ENCODE measurements around the gene RAB34.

Gene RAB34, protein sequence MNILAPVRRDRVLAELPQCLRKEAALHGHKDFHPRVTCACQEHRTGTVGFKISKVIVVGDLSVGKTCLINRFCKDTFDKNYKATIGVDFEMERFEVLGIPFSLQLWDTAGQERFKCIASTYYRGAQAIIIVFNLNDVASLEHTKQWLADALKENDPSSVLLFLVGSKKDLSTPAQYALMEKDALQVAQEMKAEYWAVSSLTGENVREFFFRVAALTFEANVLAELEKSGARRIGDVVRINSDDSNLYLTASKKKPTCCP

DNA sequence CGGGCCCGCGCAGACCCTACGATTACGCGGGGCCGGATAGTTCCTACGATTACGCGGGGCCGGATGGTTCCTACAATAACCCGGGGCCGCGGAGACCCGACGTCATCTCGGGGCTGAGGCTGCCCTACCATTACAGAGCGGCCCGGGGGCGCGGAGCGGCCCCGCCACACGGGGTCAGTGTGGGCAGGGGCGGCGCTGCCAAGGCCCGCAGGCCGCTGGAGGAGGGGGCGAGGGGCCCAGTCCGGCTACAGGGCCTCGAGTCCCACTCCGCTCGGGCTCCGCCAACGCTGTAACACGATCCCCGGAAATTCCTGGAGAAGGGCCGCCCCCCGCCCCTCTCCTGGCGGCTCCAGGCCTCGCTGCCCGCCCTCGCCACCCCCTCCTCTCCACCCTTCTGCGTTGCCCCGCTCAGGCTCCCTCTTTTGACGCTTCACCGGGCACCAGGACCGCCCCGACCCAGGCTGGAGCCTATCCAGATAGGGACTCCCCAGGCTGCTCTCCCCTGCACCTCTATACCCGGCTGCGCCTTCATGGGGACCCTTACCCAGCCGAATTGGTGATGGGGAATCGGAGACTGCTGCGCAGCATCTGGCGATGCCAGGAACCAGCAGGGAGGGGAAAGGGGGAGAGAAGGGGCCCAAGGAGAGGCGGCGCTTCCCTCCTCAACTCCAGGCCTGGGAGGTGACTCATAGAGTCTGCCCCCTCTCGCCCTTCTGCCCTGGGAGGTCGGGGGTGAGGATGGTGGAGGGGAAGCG, at the start of gene RAB34:
TSS of gene RAB34 (minus strand) at position 291 of the 755 bp plus-strand sequence. CDS start 602 bp downstream, outside the sequence.
- DNase-seq (ENCODE audit: low spot score in 2 of 2) (no peak), ATAC-seq (replicated peaks; ENCODE audit: extremely low read depth, poor library complexity, severe bottlenecking) (no peak)
- Mint-ChIP-seq H3K36me3 (ENCODE audit: insufficient read depth) (peaks cover 40% of the 10 kb centered on the region), H3K27ac (ENCODE audit: low read depth) (peak within 1 kb of the TSS; percentile 63), H3K4me3 (peak within 1 kb of the TSS; percentile 66), H3K9me3 (no peaks in the 10 kb centered on the region), H3K27me3 (peaks cover 13% of the 10 kb centered on the region), H3K4me1 (peaks cover 42% of the 10 kb centered on the region)

DNA sequence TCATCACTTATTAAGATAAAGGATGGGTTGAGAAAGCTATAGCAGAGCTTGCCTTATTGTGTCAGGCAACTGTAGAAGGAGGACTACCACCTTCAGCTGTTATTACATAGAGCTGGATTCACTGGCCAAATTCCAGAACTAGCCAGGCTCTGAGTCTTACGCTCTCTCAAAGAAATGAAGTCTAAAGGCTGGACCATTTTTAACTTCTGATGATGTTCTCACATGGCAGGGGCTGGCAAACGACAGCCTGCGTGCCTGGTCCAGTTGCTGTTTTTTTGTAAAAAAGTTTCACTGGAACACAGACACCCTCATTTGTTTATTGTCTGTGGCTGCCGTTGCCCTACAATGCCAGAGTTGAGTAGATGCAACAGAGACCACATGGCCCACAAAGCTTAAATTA, 47.4 kb upstream of the RAB34 start:
- H3K27ac Mint-ChIP-seq (ENCODE audit: low read depth): no peak overlapping the region
- H3K4me3 Mint-ChIP-seq: no peak overlapping the region
- ATAC-seq (replicated peaks; ENCODE audit: extremely low read depth, poor library complexity, severe bottlenecking) (no peak), DNase-seq (ENCODE audit: low spot score in 2 of 2) (no peak)
- no peaks in the 10 kb centered on the region for H3K27me3 Mint-ChIP-seq
- peaks cover 8% of the 10 kb centered on the region for H3K4me1 Mint-ChIP-seq
- H3K9me3 Mint-ChIP-seq: no peaks in the 10 kb centered on the region
- H3K36me3 Mint-ChIP-seq (ENCODE audit: insufficient read depth): peaks cover 13% of the 10 kb centered on the region

DNA sequence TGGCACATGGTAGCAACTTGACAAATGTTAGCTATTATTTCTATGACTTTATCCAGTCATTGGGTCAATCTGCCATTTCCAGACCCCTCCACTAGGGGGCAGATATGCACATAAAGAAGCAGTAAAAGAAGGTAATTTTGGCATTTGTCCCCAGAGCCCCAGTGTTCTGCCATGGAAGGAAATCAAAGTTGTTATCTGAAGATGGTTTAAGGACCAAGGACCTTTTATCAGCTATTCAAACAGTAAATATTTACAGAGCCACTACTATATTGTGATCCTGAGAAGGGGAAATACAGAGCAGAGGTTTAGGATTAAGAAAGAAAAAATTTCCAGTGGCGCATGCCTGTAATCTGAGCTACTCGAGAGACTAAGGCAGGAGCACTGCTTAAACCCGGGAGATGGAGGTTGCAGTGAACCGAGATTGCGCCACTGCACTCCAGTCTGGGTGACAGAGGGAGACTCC, 46.2 kb upstream of the RAB34 start:
- Mint-ChIP-seq H3K9me3 (no peaks in the 10 kb centered on the region), H3K36me3 (ENCODE audit: insufficient read depth) (peaks cover 11% of the 10 kb centered on the region), H3K4me1 (peaks cover 5% of the 10 kb centered on the region), H3K27me3 (no peaks in the 10 kb centered on the region), H3K27ac (ENCODE audit: low read depth) (peak overlapping the region; percentile 52), H3K4me3 (no peak overlapping the region)
- DNase-seq (ENCODE audit: low spot score in 2 of 2): peak; percentile 62 to 69
- peak; percentile 52 for ATAC-seq (replicated peaks; ENCODE audit: extremely low read depth, poor library complexity, severe bottlenecking)

DNA sequence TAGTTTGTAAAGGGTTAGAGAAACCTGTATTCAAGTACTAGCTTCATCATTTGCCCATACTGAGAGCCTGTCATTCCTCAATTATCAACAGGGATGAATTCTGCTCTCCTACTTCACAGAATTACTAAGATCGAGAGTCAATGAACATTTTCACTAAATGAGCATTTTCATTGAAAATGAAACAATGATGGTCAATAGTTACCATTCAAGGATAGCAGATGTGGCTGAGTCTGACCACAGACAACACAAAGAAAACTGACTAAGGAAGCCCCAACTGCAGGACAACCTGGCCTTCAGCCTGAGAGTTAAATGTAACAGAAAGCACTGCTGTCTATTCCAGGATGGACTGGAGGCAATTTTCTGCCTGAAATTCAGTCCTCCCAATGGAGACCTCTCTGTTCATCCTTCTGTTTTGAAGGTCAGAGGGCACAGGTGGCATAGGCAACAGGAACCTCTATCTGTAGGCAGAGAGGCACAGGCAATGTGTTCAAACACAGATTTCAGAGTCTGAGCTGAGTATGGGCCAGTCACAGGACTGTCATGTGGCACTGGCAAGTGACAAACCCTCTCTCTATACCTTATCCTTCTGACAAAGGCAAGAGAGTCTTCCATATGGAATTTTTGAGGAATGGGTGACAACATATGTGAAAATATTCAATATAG, 45.6 kb upstream of the RAB34 start:
- H3K9me3 Mint-ChIP-seq: no peaks in the 10 kb centered on the region

DNA sequence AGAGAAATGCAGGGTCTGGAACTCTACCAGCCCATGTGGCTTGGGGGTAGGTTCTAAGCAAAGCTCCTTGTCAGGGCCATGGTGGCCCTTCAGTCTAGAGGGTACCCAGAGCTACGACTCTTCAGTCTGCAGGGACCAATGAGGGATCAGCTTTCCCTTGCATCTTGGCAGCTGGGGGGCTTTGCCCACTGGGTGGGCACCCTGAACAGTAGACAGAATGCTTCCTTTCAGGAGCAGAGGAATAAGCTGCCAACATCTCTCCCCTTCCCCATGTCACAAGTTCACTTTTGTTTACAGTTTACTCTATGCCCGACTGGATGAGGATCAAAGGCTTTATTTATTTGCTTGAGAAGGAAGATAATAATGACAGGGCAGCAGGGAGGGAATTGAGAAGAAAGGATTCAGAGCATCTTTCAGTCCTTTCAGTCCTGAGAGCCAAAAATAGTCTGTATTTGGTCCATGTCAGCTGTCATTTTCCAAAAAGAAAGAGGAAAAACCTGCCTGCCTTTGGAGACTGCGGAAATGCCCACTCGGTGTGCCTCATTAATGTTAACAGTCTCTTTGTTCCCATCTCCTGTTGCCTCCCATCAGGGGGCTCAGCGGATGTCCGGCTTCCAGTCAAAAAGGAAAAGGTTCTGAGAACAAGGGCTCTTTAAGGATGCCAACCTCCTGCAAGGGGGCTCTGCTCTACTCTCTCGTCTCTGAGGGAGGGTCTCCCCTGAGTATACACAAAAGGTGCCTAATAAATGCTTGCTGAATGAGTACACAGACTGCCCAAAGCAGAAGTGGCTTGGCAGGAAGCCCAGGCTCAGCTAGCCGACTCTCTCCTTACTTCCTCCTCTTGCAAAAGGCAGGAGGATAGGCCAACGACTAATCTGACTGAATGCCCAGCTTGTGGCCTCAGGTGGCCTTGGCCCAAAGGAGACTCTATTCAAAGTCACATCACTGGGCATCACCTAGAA, 43.2 kb upstream of the RAB34 start:
- Mint-ChIP-seq H3K9me3 (no peaks in the 10 kb centered on the region), H3K36me3 (ENCODE audit: insufficient read depth) (peaks cover 21% of the 10 kb centered on the region), H3K4me3 (no peak overlapping the region), H3K27me3 (no peaks in the 10 kb centered on the region), H3K27ac (ENCODE audit: low read depth) (no peak overlapping the region), H3K4me1 (peaks cover 5% of the 10 kb centered on the region)
- DNase-seq (ENCODE audit: low spot score in 2 of 2) (no peak), ATAC-seq (replicated peaks; ENCODE audit: extremely low read depth, poor library complexity, severe bottlenecking) (no peak)

More for the DNA sequence above, 45.6 kb upstream of the RAB34 start:
- peaks cover 15% of the 10 kb centered on the region for H3K36me3 Mint-ChIP-seq (ENCODE audit: insufficient read depth)
- DNase-seq (ENCODE audit: low spot score in 2 of 2) (no peak), ATAC-seq (replicated peaks; ENCODE audit: extremely low read depth, poor library complexity, severe bottlenecking) (no peak)
- no peaks in the 10 kb centered on the region for H3K27me3 Mint-ChIP-seq
- H3K4me1 Mint-ChIP-seq: peaks cover 5% of the 10 kb centered on the region
- H3K4me3 Mint-ChIP-seq: no peak overlapping the region
- H3K27ac Mint-ChIP-seq (ENCODE audit: low read depth): peak overlapping the region; percentile 52

DNA sequence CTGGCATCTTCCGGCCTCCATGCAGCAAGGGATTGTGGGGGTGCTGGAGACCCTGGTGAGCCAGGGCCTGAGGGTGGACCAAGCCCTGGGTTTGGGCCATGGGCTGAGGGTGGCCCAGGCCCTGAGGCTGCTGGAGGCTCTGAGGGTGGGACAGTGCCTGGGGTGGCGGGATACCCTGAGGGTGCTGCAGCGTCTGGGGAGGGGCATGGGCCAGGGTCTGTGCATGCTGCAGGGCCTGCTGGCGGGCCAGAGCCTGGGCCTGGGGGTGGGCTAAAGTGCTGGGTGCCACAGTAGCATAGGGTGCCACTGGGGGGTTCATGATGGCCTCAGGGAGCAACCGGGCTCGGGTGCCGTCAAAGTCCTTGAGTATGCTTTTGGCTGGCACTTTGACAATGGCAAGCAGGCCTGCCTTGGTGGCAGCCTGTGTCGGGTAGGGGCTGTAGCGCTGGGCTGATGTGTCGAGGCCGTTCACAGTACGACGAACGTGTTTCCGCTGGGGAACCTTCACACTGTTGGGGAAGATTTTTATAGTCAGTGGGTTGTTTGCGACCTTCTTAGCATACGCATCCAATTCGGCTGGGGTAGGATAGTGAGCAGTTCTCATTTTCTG, 41.7 kb upstream of the RAB34 start:
- H3K4me1 Mint-ChIP-seq: peaks cover 5% of the 10 kb centered on the region
- H3K9me3 Mint-ChIP-seq: no peaks in the 10 kb centered on the region
- H3K27me3 Mint-ChIP-seq: no peaks in the 10 kb centered on the region
- no peak overlapping the region for H3K4me3 Mint-ChIP-seq
- H3K36me3 Mint-ChIP-seq (ENCODE audit: insufficient read depth): peaks cover 21% of the 10 kb centered on the region
- no peak overlapping the region for H3K27ac Mint-ChIP-seq (ENCODE audit: low read depth)
- ATAC-seq (replicated peaks; ENCODE audit: extremely low read depth, poor library complexity, severe bottlenecking): no peak
- no peak for DNase-seq (ENCODE audit: low spot score in 2 of 2)

DNA sequence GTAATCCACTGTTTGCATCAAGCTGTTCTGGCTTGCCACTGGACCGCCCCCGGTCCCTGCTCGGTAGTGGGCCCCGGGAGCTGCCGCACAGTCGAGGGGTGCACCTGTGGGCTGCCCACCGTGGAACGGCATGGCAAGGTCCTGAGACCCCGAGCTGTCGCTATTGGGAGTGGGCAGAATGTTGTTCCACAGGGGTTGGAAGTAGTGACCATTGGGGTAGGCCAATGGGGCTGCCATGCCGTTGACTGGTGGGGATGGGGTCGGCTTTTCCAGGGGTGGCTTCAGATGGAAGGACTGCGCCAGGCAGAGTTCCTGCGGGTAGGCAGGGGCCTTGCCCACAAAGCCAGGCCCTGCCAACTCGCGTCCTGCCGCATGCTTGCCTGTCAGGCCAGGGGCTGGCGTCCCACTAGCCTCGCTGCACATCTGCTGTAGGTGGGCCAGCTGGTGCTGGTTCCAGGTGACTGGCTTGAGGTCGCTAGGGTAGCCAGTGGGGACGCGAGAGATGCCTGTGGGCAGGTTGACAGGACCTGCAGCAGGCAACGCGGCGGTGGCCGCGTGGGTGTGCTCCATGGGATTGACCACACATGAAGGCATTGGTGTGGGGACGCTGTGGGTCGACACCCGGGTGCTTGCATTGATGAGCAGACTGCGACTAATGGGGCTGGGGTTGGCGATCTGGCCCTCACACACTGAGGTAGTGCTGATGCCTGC, 40.9 kb upstream of the RAB34 start:
- DNase-seq (ENCODE audit: low spot score in 2 of 2) (no peak), ATAC-seq (replicated peaks; ENCODE audit: extremely low read depth, poor library complexity, severe bottlenecking) (no peak)
- Mint-ChIP-seq H3K4me3 (no peak overlapping the region), H3K27ac (ENCODE audit: low read depth) (no peak overlapping the region), H3K9me3 (no peaks in the 10 kb centered on the region), H3K4me1 (peaks cover under 1% of the 10 kb centered on the region), H3K27me3 (no peaks in the 10 kb centered on the region), H3K36me3 (ENCODE audit: insufficient read depth) (peaks cover 17% of the 10 kb centered on the region)

DNA sequence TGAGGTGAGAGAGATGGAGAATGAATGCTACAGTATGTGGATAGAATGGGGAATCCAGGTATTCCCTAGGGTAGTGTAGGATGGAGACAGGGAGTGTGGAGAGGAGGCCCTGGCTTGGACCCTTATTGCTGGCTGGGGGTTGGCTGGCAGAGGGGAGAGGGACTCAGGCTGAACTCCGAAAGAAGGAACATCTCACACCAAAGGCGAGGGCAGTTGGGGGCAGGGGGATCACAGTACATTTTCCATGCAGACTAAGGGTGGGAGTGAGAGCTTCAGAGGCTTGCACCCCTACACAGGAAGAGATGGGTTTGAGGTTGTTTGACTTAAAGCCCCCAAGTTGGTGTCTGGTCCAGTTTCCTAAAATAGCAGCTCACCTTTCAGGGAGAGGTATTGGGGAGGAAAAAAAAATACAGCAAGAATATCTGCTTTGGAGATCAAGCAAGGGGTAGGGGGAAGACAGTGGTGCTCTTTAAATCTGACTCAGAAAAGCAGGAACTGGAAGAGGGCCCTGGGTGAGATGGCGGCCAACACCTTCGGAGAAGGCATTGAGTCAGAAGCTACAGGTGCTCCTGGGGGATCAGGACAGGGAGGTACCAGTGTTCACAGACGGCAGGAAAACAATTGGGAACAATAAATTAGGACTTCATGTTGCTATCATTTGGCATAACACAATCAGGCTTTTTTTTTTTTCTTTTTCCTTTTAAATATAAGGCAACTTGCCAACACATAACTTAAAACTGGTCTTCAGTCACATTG, 38.6 kb upstream of the RAB34 start:
- Mint-ChIP-seq H3K27ac (ENCODE audit: low read depth) (no peak overlapping the region), H3K4me3 (no peak overlapping the region), H3K27me3 (no peaks in the 10 kb centered on the region), H3K36me3 (ENCODE audit: insufficient read depth) (peaks cover 17% of the 10 kb centered on the region), H3K9me3 (no peaks in the 10 kb centered on the region), H3K4me1 (no peaks in the 10 kb centered on the region)
- no peak for ATAC-seq (replicated peaks; ENCODE audit: extremely low read depth, poor library complexity, severe bottlenecking)
- no peak for DNase-seq (ENCODE audit: low spot score in 2 of 2)

DNA sequence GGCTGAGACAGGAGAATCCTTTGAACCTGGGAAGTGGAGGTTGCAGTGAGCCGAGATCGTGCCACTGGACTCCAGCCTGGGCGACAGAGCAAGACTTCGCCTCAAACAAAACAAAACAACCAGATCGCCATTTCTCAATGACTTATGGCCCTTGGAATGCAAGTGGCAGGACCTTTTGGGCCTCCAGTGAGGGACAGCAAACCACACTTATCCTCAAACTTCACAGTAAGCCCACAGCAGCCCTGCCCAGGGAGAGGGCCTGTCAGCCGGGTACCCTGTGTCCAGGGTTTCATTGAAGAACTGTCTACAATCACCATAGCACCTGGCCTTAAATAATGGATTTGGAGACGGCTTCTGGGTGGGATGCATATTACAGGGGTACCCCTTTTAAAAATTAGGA, 37.8 kb upstream of the RAB34 start:
- DNase-seq (ENCODE audit: low spot score in 2 of 2) (no peak), ATAC-seq (replicated peaks; ENCODE audit: extremely low read depth, poor library complexity, severe bottlenecking) (no peak)
- Mint-ChIP-seq H3K4me3 (no peak overlapping the region), H3K27ac (ENCODE audit: low read depth) (no peak overlapping the region), H3K36me3 (ENCODE audit: insufficient read depth) (peaks cover 17% of the 10 kb centered on the region), H3K4me1 (no peaks in the 10 kb centered on the region), H3K9me3 (no peaks in the 10 kb centered on the region), H3K27me3 (no peaks in the 10 kb centered on the region)

DNA sequence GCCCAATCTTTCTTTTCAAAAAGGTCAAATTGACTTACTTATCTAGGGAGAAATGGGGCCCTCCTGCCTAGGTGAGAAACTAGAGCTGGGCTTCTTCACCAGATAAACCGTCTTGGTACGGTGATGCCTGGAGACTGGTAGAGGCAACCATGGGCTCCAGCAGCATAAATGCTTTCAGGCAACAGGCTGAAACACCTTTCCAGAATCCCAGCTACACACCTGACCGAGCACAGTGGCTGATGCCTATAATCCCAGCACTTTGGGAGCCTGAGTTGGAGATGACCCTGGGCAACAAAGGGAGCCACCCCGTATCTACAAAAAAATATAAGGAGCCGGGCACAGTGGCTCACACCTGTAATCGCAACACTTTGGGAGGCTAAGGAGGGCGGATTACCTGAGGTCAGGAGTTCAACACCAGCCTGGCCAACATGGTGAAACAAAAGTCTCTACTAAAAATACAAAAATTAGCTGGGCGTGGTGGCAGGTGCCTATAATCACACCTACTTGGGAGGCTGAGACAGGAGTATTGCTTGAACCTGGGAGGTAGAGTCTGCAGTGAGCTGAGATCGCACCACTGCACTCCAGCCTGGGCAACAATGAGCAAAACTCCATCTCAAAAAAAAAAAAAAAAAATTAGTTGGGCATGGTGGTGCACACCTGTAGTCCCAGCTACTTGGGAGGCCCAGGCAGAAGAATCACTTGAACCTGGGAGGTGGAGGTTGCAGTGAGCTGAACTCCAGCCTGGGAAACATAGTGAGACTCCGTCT, 34.1 kb upstream of the RAB34 start:
- no peak overlapping the region for H3K4me3 Mint-ChIP-seq

More for the DNA sequence above, 34.1 kb upstream of the RAB34 start:
- Mint-ChIP-seq H3K36me3 (ENCODE audit: insufficient read depth) (peaks cover 7% of the 10 kb centered on the region), H3K4me1 (no peaks in the 10 kb centered on the region), H3K9me3 (no peaks in the 10 kb centered on the region), H3K27ac (ENCODE audit: low read depth) (peak overlapping the region; percentile 49), H3K27me3 (no peaks in the 10 kb centered on the region)
- no peak for ATAC-seq (replicated peaks; ENCODE audit: extremely low read depth, poor library complexity, severe bottlenecking)
- no peak for DNase-seq (ENCODE audit: low spot score in 2 of 2)
